ENCODE measurements around the gene MGAT5B. TPM values are rescaled to one million over a fixed set of nuclear protein-coding genes. Genes with fewer than 3 reads are reported as not detected.

MGAT5B gene
- total and polyA plus RNA-seq, 4 donors: 0.02 to 0.25 TPM; not detected in 2

- Histone ChIP-seq H3K27ac (ENCODE audit: low read depth in 1 of 2, low read length in 2 of 2) (no peak overlapping the region), H3K9me3 (ENCODE audit: control insufficient read depth in 4 of 4, low read length in 3 of 4) (no peaks in the 10 kb centered on the region), H3K9ac (ENCODE audit: low read depth in 1 of 2, low read length in 2 of 2) (no peak overlapping the region), H3K27me3 (ENCODE audit: control insufficient read depth in 4 of 4, insufficient read depth in 4 of 4, low read length in 3 of 4) (peaks cover 0 to 2% (median 0%) of the 10 kb centered on the region in 4 donors), H3K4me1 (ENCODE audit: control insufficient read depth in 4 of 4, insufficient read depth in 4 of 4, low read length in 3 of 4) (no peaks in the 10 kb centered on the region), H3K4me3 (ENCODE audit: low read depth in 1 of 3, low read length in 3 of 3) (no peak overlapping the region), H3K36me3 (ENCODE audit: control insufficient read depth in 4 of 4, insufficient read depth in 3 of 4, low read depth in 1 of 4, low read length in 3 of 4) (no peaks in the 10 kb centered on the region)
- 81% methylated on average over 3 of the region's 3 CpGs for WGBS
- no peak for DNase-seq (ENCODE audit: low spot score)
- TF ChIP-seq, protein P1, sequence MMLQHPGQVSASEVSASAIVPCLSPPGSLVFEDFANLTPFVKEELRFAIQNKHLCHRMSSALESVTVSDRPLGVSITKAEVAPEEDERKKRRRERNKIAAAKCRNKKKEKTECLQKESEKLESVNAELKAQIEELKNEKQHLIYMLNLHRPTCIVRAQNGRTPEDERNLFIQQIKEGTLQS (IDR thresholded peaks at IDR 0.05): no peak
- TF ChIP-seq, protein P2, sequence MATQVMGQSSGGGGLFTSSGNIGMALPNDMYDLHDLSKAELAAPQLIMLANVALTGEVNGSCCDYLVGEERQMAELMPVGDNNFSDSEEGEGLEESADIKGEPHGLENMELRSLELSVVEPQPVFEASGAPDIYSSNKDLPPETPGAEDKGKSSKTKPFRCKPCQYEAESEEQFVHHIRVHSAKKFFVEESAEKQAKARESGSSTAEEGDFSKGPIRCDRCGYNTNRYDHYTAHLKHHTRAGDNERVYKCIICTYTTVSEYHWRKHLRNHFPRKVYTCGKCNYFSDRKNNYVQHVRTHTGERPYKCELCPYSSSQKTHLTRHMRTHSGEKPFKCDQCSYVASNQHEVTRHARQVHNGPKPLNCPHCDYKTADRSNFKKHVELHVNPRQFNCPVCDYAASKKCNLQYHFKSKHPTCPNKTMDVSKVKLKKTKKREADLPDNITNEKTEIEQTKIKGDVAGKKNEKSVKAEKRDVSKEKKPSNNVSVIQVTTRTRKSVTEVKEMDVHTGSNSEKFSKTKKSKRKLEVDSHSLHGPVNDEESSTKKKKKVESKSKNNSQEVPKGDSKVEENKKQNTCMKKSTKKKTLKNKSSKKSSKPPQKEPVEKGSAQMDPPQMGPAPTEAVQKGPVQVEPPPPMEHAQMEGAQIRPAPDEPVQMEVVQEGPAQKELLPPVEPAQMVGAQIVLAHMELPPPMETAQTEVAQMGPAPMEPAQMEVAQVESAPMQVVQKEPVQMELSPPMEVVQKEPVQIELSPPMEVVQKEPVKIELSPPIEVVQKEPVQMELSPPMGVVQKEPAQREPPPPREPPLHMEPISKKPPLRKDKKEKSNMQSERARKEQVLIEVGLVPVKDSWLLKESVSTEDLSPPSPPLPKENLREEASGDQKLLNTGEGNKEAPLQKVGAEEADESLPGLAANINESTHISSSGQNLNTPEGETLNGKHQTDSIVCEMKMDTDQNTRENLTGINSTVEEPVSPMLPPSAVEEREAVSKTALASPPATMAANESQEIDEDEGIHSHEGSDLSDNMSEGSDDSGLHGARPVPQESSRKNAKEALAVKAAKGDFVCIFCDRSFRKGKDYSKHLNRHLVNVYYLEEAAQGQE (IDR thresholded peaks at IDR 0.05): no peak
- TF ChIP-seq NR2F2 (IDR thresholded peaks at IDR 0.05) (no peak), RXRA (IDR thresholded peaks at IDR 0.05) (no peak), GABPA (IDR thresholded peaks at IDR 0.05 in 1 of 2, conservative IDR thresholded peaks at IDR 0.05 in 1 of 2) (no peak)
Measured at GRCh38 chr17:76929148-76929547, 60.9 kb downstream of the MGAT5B start.

GRCh38 chr17:76929601-76930000 is 61.4 kb downstream of the MGAT5B start:
- H3K4me3 ChIP-seq (ENCODE audit: low read depth in 1 of 3, low read length in 3 of 3): no peak overlapping the region
- no peaks in the 10 kb centered on the region for H3K9me3 ChIP-seq (ENCODE audit: control insufficient read depth in 4 of 4, low read length in 3 of 4)
- H3K4me1 ChIP-seq (ENCODE audit: control insufficient read depth in 4 of 4, insufficient read depth in 4 of 4, low read length in 3 of 4): no peaks in the 10 kb centered on the region
- no peaks in the 10 kb centered on the region for H3K36me3 ChIP-seq (ENCODE audit: control insufficient read depth in 4 of 4, insufficient read depth in 3 of 4, low read depth in 1 of 4, low read length in 3 of 4)
- TF ChIP-seq EGR1 (IDR thresholded peaks at IDR 0.05; ENCODE audit: low read depth in 2 of 2): no peak
- no peak for TF ChIP-seq MAX (IDR thresholded peaks at IDR 0.05)
- no peak for TF ChIP-seq HNF4G (IDR thresholded peaks at IDR 0.05)
- TF ChIP-seq FOXA2 (IDR thresholded peaks at IDR 0.05): no peak
- TF ChIP-seq, protein P2 (IDR thresholded peaks at IDR 0.05): no peak
- TF ChIP-seq, protein P3, sequence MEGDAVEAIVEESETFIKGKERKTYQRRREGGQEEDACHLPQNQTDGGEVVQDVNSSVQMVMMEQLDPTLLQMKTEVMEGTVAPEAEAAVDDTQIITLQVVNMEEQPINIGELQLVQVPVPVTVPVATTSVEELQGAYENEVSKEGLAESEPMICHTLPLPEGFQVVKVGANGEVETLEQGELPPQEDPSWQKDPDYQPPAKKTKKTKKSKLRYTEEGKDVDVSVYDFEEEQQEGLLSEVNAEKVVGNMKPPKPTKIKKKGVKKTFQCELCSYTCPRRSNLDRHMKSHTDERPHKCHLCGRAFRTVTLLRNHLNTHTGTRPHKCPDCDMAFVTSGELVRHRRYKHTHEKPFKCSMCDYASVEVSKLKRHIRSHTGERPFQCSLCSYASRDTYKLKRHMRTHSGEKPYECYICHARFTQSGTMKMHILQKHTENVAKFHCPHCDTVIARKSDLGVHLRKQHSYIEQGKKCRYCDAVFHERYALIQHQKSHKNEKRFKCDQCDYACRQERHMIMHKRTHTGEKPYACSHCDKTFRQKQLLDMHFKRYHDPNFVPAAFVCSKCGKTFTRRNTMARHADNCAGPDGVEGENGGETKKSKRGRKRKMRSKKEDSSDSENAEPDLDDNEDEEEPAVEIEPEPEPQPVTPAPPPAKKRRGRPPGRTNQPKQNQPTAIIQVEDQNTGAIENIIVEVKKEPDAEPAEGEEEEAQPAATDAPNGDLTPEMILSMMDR (IDR thresholded peaks at IDR 0.05; ENCODE audit: low read depth, low read length, missing input control): no peak
- no peak for TF ChIP-seq JUND (IDR thresholded peaks at IDR 0.05)
- TF ChIP-seq, protein P1 (IDR thresholded peaks at IDR 0.05): no peak
- DNase-seq (ENCODE audit: low spot score): no peak
- 53% methylated on average over 2 of the region's 2 CpGs for WGBS
- no peak overlapping the region for H3K27ac ChIP-seq (ENCODE audit: low read depth in 1 of 2, low read length in 2 of 2)
- peaks cover 0 to 2% (median 0%) of the 10 kb centered on the region in 4 donors for H3K27me3 ChIP-seq (ENCODE audit: control insufficient read depth in 4 of 4, insufficient read depth in 4 of 4, low read length in 3 of 4)
- no peak overlapping the region for H3K9ac ChIP-seq (ENCODE audit: low read depth in 1 of 2, low read length in 2 of 2)
